Endothelial cell of umbilical vein (primary cell): ENCODE data around the gene TTC17.

Experiments used
- CTCF ChIP-seq, 2 donors: IDR thresholded peaks; 1 replicate in 1 of 2; 2 replicates in 1 of 2; pipeline ENCODE4 v1.5.1; 2011; ENCODE audit warnings: low read length in 2 of 2, mild to moderate bottlenecking in 2 of 2, moderate library complexity in 2 of 2, control low read depth in 1 of 2, inconsistent platforms in 1 of 2, low read depth in 1 of 2; ENCODE audit not compliant: insufficient read depth in 1 of 2; ENCODE audit errors: extremely low read depth in 1 of 2
- EZH2 ChIP-seq: IDR thresholded peaks from 2 replicates; pipeline ENCODE4 v1.6.1; 2012; ENCODE audit warnings: borderline replicate concordance, low read depth, mild to moderate bottlenecking, moderate library complexity, low read length, inconsistent platforms; ENCODE audit not compliant: severe bottlenecking
- MYC ChIP-seq: IDR thresholded peaks from one replicate; pipeline ENCODE4 v1.6.1; 2011; ENCODE audit warnings: mild to moderate bottlenecking, low read depth, low read length
- POLR2A ChIP-seq: IDR thresholded peaks from 2 replicates; pipeline ENCODE4 v1.6.1; 2012; ENCODE audit warnings: low read depth, mild to moderate bottlenecking, control low read depth, low read length

GRCh38 chr11:43497144-43497543 lies 138.4 kb downstream of the TTC17 start:
- TF ChIP-seq POLR2A (no peak), CTCF (IDR thresholded peaks at IDR 0.05; ENCODE audit: extremely low read depth in 1 of 2, insufficient read depth in 1 of 2, low read depth in 1 of 2, low read length in 2 of 2) (no peak), EZH2 (no peak), MYC (no peak)
